Stomach (tissue), 9 donors: ENCODE measurements around the gene SH2D5. TPM values are rescaled to one million over a fixed set of nuclear protein-coding genes. Genes with fewer than 3 reads are reported as not detected.

ENCODE experiments used
- DNase-seq, 2 donors: peaks; one replicate each; pipeline versions ENCODE4 v3.0.0 to v3.0.0-alpha.2; 2013 to 2019
- H3K27ac ChIP-seq, 5 donors: fragments of 200-600 bp in 4 of 5; sonication (generic) in 4 of 5; one replicate each; pipeline ENCODE4 v1.5.1; 2013 to 2019; ENCODE audit warnings: mild to moderate bottlenecking in 1 of 5, moderate library complexity in 1 of 5
- H3K27me3 ChIP-seq, 3 donors: fragments of 200-600 bp; sonication (generic); one replicate each; pipeline ENCODE4 v1.5.1; 2017 to 2019; ENCODE audit warnings: mixed run types in 1 of 3
- H3K36me3 ChIP-seq, 4 donors: fragments of 200-600 bp; sonication (generic); 1 replicate in 3 of 4; 2 replicates in 1 of 4; pipeline ENCODE4 v1.5.1; 2016 to 2019
- H3K4me1 ChIP-seq, 4 donors: fragments of 200-600 bp; sonication (generic); one replicate each; pipeline ENCODE4 v1.5.1; 2016 to 2019
- H3K4me3 ChIP-seq, 4 donors: fragments of 200-600 bp; sonication (generic) in 3 of 4; one replicate each; pipeline ENCODE4 v1.5.1; 2016 to 2019; ENCODE audit warnings: mild to moderate bottlenecking in 1 of 4
- H3K9me3 ChIP-seq, 4 donors: fragments of 200-600 bp; sonication (generic); one replicate each; pipeline ENCODE4 v1.5.1; 2016 to 2019
- EP300 ChIP-seq: sonication (generic); formaldehyde crosslinking; IDR thresholded peaks from one replicate; pipeline ENCODE4 v1.6.1; 2017; ENCODE audit warnings: antibody characterized with exemption
- POLR2A ChIP-seq, 4 donors: fragments of 450-650 bp; IDR thresholded peaks; one replicate each; pipeline ENCODE4 v1.6.1; 2016; ENCODE audit warnings: antibody characterized with exemption in 4 of 4, control low read depth in 2 of 4, mild to moderate bottlenecking in 1 of 4, moderate library complexity in 1 of 4
- POLR2AphosphoS5 ChIP-seq, 3 donors: sonication (generic); formaldehyde crosslinking; IDR thresholded peaks; one replicate each; pipeline ENCODE4 v1.6.1; 2016; ENCODE audit warnings: antibody characterized with exemption in 3 of 3
- WGBS, 5 donors: extraction: QIAGEN DNeasy Blood & Tissue Kit in 3 of 5; methylation state at CpG; one replicate each; pipeline versions ENCODE4 v1.1.5 to v1.1.7; 2013 to 2018; 5-methylcytosine and 5-hydroxymethylcytosine counted together
- intact Hi-C: fragments of 100-400 bp; cut with DNase I; formaldehyde crosslinking; loops from one replicate; pipeline ENCODE4 v1.15.1; 2023; ENCODE audit warnings: low total_unique reads
- polyA plus RNA-seq, 3 donors: library from polyadenylated mRNA; stranded (reverse); fragments of 200-250 nt; gene quantifications; one replicate each; pipeline ENCODE4 v1.2.3, GENCODE V29; 2013
- total RNA-seq, 5 donors: library from RNA; depleted of rRNA; stranded (reverse); fragments of >200 nt; gene quantifications; one replicate each; pipeline versions ENCODE4 v1.1.0 to v1.2.3, GENCODE V29; 2014 to 2016
- TF ChIP-seq, protein P1 (sequence below), 7 experiments: fragments of 450-650 bp in 4 of 7; fragments of 200-600 bp in 3 of 7; sonication (generic) in 3 of 7; IDR thresholded peaks; one replicate each; pipeline ENCODE4 v1.5.1; 2016 to 2019; ENCODE audit warnings: antibody characterized with exemption in 7 of 7, control low read depth in 2 of 7, mild to moderate bottlenecking in 1 of 7
- donor health status: healthy with polysubstance abuse.
- donor health status: Bipolar disorder and iron deficiency.
- donor health status: healthy.

Gene SH2D5
- total and polyA plus RNA-seq, 8 donors, result 0.18 to 7.0 (median 0.36) TPM; not detected in 4

DNA sequence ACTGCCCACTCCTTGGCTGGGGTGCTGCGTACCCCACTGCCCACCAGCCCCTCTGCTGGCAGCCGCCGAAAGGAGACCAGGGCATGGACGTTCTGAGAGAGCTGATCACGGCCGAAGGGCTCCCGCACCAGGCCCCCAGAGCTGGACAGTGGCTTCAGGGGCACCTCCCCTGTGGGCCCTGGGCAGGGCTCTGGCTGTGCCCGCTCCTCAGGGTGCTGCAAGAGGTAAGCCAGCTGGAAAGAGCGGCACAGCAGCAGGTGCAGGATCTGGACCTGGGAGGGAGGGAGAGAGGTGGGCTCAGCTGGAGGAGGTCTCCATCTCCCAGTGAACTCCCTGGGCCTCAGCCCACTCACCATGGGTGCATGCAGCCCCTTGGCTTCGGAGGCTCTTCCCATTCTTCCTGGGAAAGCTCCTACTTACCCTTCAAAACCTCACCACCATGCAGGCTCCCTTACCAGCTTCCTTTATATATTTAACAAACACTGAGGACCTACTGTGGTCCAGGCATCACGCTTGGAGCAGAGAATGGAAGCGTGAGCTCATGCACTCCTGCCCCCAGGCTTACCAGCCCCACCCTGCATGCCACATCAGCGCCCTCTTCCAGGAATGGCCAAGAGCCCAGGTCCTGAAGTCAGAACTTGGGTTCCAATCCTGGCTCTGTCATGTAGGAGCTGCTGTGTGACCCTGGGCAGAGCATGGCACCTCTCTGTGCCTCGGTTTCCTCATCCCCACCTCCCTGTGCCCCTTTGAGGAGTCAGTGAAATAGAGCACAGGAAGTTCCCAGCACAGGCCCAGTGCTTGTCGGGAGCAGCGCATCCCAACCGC is 7.9 kb downstream of the SH2D5 start:
- no peak for DNase-seq
- Histone ChIP-seq H3K4me1 (no peaks in the 10 kb centered on the region), H3K9me3 (no peaks in the 10 kb centered on the region), H3K4me3 (no peak overlapping the region), H3K36me3 (no peaks in the 10 kb centered on the region), H3K27me3 (peaks cover 0 to 22% (median 19%) of the 10 kb centered on the region in 3 donors), H3K27ac (no peak overlapping the region)
- intact Hi-C loops, result no loop called here
- TF ChIP-seq, protein P1, sequence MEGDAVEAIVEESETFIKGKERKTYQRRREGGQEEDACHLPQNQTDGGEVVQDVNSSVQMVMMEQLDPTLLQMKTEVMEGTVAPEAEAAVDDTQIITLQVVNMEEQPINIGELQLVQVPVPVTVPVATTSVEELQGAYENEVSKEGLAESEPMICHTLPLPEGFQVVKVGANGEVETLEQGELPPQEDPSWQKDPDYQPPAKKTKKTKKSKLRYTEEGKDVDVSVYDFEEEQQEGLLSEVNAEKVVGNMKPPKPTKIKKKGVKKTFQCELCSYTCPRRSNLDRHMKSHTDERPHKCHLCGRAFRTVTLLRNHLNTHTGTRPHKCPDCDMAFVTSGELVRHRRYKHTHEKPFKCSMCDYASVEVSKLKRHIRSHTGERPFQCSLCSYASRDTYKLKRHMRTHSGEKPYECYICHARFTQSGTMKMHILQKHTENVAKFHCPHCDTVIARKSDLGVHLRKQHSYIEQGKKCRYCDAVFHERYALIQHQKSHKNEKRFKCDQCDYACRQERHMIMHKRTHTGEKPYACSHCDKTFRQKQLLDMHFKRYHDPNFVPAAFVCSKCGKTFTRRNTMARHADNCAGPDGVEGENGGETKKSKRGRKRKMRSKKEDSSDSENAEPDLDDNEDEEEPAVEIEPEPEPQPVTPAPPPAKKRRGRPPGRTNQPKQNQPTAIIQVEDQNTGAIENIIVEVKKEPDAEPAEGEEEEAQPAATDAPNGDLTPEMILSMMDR (IDR thresholded peaks at IDR 0.05), result no peak
- TF ChIP-seq POLR2AphosphoS5 (IDR thresholded peaks at IDR 0.05) (no peak), EP300 (no peak), POLR2A (IDR thresholded peaks at IDR 0.05) (no peak)
- WGBS, 5 donors, result 79 to 90% (median 87%) methylated on average over 10 to 17 of the region's 17 CpGs

DNA sequence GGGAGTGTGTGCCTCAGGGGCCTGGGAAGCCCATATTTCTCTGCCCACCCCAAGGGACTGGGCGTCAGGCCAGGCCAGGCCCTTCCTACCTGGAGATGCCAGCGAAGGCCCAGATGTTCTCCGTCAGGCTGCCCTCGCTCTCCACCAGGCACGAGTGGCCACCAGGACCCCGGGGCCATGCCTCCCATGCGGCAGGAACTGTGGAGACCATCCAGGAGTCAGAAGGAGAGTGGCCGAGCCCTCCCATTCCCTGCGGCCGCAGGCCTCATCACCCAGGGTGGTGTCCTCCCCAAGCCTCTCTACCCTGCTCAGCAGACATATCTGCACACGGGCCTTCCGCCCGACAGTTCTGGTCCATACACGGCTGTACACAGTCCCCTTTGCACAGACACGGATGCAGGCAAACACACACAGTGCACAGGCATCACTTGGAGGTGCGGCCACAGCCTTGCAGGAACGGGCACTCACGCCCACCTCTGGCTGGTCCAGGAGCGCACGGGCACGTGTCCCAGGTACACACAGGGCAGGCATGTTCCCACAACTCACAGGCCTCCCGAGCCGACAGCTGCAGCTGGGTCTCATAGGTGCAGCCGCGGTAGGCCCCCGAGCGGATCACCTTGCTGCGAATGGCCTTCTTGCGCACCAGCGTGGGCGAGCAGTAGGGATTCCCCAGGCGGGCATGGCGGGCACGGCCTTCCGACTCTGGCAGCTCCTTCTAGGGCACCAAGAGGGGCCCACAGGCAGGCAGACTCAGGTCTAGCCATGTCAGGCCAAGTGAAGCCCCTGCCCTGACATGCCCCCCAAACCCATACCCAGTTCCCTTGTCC is 8.8 kb downstream of the SH2D5 start:
- Histone ChIP-seq H3K9me3 (no peaks in the 10 kb centered on the region), H3K4me3 (no peak overlapping the region), H3K27ac (no peak overlapping the region), H3K27me3 (peaks cover 0 to 14% (median 11%) of the 10 kb centered on the region in 3 donors), H3K36me3 (no peaks in the 10 kb centered on the region), H3K4me1 (no peaks in the 10 kb centered on the region)
- DNase-seq, result no peak
- TF ChIP-seq, protein P1 (IDR thresholded peaks at IDR 0.05), result no peak
- TF ChIP-seq POLR2A (IDR thresholded peaks at IDR 0.05), result no peak
- no peak for TF ChIP-seq POLR2AphosphoS5 (IDR thresholded peaks at IDR 0.05)
- no peak for TF ChIP-seq EP300
- 85 to 100% (median 86%) methylated on average over 3 to 35 of the region's 35 CpGs for WGBS, 5 donors
- intact Hi-C loops, result no loop called here

DNA sequence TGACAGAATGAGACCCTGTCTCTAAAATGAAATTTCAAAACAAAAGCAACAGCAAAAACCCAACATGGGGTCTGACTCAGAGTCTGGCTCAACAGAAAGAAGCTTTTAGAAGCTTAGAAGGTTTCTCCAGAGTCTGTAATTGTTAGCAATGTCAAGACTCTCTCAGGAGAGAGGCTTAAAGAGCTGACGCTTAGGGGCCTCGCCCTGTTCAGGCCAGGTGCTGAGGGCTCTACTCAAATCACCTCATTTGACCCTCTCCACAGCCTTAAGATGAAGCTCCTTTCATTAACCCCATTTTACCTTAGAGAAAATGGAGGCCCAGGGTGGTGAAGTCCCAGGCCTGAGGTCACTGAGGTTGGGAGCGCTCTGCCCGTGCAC is 9.4 kb downstream of the SH2D5 start:
- TF ChIP-seq EP300 (no peak), POLR2A (IDR thresholded peaks at IDR 0.05) (no peak), POLR2AphosphoS5 (IDR thresholded peaks at IDR 0.05) (no peak)
- TF ChIP-seq, protein P1 (IDR thresholded peaks at IDR 0.05), result no peak
- Histone ChIP-seq H3K9me3 (no peaks in the 10 kb centered on the region), H3K4me1 (peaks cover under 1 to 2% (median under 1%) of the 10 kb centered on the region in 4 donors), H3K36me3 (no peaks in the 10 kb centered on the region), H3K4me3 (no peak overlapping the region), H3K27me3 (peaks cover 0 to 14% (median 6%) of the 10 kb centered on the region in 3 donors), H3K27ac (no peak overlapping the region)
- DNase-seq, result no peak
- intact Hi-C loops, result no loop called here
- WGBS, 5 donors, result 59 to 82% (median 72%) methylated on average over 2 to 4 of the region's 4 CpGs
